ENCODE results near the gene KCNQ1.

Gene KCNQ1

DNA sequence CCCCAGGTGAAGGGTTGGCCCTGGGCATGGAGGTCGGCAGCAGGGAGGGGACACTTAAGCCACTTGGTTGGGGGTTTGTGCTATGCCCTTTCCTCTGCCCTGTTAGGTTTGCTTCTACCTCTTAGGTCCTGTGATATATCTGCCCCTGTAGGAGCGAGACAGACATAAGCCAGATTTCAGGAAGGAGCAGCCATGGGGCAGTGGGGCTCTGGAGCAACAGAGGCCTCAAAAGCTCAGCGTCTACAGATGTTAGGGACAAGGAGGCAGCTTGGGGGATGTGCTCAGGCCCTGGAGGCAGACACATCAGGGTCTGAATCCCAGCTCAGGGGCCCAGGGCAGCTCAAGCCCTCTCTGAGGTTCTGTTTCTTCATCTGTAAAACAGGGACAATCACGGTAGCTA is 282.2 kb downstream of the KCNQ1 start:
- no peak for DNase-seq

DNA sequence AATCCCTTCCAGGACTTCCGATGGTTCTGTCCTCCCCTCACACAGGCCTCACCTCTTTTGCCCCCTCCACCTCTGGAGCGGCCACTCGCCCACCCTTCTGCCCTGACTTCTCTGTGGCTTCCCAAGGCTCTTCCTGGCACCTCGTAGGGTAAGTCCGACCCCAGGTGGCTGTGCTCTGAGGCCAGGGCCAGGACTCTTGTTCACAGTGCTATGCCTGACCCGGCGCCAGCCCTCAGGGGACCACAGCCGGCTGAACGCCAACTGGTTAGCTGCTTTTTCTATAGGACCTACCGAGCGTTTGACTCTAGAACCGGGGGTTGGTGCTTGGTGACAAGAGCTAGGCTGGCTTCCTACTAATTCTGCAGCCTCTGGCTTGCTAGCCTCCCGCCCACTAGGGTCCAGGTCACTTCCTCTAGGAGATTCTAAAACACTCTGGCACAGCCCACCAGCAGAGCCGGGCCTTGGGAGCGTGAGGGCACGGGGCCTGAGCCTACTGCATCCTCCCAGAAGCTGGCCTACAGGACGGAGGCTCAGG is 283.4 kb downstream of the KCNQ1 start:
- DNase-seq: no peak

DNA sequence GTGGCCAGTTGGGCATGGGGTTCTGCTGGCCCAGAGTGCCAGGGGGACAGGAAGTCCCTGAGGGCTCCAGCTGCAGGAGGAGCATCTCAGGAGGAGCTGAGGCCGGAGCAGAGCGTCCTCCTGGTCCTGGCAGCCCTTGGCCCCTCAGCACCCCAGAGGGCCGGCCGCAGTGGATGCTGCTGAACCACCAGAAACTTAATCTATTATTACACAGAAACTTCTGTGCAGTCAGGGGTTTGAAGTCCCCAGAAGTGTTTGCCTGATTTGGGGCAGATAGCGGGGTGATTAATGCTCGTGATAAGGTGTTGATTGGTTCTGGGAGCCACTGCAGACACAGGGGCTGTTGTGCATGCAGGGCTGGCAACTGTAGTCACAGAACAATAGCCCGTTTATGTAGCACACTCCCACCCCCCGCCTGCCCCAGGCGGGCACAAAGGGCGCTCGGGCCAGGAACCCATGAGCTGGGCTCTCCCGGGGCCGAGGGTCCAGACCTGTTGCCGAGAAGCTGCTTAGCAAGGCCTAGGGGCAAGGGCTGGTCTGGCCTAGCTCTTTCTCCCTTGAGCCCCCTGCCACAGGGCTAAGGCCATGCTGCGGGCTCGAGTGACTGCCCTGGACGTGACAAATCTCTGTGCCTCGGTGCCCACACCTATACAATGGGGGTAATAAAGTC is 284.0 kb downstream of the KCNQ1 start:
- no peak for DNase-seq

DNA sequence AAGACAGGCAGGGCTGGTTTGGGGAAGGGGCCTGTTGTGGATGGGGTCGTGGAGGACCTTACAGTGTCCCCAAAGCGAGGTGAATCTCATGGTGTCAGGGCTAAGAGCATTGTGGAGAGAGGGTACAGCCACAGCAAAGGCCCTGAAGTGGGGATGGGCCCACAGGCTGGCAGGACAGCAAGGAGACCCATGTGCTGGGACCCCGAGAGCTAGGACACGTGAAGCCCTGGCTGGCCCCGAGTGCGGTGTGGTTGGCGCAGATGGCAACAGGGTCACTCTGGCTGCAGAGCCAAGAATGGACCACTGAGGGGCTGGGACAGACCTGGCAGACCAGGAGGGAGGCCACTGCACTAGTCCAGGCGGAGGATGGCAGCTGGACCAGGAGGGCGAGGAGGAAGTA is 285.0 kb downstream of the KCNQ1 start:
- no peak for DNase-seq

DNA sequence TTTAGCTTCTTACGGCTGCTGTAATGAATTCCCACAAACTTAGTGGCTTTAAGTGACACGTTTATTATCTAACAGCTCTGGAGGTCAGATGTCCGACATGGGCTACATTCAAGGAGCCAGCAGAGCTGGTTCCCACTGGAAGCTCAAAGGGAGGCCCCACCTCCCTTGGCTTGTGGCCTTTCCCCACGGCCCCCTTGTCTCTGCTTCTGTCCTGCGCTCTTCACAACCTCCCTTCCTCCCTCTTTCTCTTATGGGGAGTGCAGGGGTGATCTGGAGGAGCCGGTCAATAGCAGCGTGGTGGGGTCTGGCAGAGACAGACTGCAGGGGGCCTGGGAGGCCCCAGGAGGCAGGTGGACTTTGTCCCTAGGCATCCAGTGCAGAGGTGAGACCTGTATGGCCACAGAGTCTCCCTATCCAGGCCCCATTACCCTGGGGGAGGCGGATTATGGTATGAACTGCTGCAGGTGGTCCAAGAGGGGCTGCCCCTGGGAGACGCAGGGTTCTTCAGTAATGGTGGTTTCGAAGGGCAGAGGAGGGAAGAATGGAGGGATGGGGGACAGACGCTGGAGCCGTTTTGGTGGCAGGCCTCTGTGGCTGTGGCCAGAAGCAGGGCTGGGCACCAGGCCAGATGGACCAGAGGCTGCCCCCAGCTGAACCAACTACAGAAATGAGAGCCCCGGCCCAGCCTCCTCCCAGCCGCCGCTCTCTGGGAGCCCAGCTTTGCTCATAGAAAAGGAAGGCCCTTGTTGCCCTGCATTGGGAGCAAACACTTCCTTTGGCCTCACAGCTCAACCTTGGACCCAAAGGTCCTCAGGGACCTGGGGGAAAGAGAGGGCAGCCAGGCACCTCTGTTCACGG is 285.7 kb downstream of the KCNQ1 start:
- DNase-seq: no peak

DNA sequence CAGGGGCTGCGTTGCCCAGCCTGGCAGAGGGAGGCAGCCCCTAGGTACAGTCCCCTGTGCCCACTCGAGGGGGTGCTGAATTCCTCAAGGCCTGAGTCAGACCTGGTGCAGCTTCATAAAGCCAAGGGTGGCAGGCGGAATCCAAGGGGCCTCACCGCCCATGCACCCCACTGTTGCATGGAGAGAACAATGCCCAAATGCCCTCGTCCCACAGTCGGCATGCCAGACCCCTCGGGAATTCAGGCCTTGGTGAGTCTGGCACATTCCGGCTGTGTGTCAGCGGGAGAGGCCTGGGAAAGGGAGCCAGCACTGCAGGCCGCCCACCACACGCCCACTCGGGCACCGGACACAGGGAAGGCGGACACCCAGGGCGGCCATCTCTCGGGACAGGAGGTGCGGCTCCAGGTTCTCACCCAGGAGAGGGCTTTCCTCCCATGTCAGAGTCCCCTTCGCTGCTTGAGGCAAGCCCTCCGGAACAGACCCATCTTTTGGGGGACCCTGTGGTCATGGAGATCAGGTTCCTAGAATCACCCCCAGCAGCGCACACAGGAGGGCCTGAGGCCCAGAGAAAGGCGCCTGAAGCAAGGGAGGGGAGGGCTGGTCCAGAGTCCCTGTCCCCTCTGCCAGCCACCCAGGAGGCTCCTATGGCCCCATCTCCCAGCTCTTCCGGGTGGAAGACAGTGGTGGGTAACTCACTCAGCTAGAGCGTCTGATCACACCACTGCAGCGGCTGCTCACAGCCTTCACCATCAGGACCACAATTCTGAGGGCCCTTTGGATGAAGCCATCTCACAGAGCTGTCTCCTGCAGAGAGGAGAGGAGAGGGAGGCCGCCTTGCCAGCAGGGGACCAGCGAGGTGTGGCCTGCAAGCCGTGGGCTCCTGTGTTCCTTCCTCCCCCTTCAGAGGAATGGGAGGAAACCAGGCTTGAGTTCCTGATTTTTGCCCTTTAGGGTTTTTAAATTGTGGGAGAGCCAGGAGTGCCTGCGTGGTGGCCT is 286.6 kb downstream of the KCNQ1 start:
- no peak for DNase-seq

DNA sequence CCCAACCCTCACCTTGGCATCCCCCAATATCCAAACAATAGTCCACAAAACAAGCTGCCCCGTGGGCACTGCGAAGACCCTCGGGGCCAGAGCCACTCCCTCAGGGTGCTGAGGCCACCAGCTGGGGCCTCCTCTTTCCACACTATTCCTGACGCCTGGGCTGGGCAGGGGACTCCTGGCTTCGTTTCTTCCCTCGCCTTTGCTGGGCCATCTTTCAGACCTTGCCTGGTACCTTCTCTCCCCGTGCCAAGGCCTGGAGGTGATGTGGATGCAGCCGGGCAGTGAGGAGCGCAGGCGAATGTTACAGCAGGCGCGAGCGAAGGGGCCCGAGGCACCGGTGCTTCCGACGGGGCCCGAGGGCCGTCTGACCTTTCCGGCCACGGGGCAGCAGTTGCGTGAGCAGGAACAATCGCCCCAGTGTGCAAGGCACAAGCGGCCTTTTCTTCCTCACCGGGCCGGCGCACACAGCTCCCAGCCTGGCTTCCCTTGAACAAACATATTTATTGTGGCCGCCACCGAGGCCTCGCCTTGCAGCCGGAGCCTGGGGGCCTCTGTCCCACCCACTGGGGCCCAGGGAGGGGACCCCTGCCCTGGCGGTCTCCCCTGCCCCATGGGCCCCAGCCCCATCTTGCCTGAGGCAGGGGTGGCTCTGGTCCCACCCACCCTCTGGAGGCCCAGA is 287.6 kb downstream of the KCNQ1 start:
- no peak for DNase-seq

DNA sequence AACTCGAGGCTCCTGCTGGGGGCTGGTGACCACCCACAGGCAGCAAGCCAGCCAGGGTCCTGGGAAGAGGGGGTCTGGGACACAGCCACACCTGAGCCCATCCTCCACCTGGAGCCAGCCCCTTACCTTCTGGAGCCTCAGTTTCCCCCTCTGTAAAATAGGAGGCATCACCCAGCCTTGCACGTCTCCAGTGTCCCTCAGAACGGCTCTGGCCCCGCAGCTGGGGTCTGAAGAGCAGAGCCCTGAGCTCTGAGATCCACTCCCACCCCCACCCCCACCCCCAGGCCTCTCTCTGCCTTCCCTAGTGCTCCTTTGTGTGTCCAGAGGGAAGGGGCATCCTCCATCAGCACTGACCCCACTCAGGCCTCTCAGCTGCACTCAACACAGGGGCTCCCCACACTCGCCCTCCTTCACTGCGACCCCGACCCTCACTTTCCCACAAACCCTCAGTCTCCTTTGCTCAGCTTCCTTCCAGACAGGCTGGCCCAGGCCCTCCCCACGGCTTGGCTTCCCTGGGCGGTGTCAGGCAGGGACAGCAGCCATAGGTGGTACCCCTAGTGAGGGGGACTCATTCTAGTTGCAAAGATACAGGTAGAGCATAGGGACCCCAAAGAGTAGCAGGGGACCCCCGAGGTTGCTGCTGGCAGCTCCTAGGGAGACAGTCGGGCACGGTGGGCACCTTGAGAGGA is 288.3 kb downstream of the KCNQ1 start:
- no peak for DNase-seq

DNA sequence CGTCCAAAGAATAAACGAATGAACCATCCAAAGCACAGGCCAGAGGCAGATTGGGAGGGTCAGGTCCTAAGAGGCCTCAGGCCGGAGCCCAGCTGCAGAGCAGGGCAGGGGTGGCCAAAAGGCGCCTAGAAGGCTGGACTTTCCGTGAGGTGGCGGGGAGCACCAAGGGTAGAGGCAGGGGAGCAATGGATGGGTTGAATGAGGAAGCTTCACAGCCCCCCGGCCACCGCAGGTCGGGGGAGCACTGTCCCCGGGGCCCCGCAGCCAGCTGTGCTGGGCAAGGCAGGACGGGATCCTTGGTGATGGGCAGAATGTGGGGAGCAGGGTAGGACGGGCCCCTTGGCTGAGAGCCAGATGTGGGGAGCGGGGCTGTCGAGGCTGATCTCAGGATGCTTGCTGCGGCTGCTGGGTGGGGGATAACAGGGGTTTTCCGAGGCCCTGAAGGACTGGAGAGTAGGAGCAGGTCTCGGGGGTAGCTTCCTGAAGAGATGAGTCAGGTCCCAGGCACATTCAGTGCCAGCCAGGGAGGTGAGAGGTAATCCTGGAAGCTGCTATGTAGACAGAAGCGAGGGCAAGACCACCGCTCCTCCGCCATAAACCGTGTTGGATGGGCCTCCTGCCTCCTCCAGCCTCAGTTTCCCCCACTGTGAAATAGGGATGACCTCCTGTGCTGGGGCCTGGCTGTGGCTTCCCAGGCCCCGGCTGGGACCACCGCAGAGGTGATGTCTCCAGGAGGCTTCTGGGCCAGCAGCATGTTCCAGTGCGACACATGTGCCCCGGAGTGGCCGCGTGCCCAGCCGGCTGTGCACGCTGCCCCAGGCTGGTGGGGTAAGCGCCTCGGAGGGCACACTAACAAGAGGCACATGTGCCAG is 289.6 kb downstream of the KCNQ1 start:
- no peak for DNase-seq

DNA sequence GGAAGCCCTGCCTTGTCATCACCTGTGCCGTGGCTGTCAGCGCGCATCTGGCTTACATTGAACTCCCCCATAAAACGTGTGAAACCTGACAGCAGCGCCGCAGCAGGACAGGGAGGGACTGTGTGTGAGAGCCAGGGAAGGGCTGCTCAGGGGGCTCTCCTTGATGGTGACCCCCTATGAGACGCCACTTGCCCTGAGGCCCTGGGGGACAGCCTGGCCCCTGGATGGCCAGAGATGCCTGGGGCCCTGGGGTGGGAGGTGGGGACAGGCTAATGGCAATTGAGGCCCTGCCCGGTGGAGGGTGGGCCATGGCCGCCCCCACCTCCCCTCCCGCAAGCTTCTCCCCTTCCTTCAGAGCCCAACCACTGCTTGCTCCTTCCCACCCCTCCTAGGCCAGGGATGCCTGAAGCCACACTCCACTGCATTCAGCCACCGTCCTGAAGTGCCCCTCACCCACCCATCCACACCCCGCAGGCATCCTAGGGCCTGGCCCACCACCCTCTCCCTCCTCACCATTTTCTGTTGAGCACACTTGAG is 290.3 kb downstream of the KCNQ1 start:
- DNase-seq: no peak

DNA sequence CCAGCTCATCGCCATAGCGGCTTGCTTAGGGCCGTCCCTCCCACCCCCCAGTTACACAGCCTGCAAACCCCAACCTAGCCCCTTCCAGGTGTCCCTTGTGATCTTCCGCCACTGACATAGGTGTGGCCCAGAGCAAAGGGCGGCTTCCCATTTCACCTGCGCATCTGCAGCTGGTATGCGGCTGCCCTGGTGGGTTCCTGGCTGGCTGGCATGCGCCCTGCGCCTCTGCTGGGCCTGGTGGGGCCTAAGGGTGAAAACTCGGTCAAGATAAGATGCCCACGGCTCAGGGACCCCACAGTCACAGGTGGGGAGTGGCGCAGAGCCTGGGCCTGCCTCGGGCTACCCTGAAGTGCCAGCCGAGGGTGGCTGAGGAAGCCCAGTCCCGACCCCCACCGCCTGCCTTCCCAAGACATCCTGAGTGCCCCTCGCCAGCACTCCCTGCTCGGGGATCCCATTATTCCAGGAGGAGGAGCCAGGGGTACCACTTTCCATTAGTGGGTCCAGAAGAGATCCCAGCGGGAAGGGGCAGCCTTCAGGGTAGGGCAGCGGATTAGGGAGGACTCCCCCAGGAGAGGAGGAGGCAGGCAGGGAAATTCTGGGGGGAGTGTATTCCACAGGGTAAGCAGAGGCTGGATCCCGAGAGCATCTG is 291.9 kb downstream of the KCNQ1 start:
- DNase-seq: no peak

DNA sequence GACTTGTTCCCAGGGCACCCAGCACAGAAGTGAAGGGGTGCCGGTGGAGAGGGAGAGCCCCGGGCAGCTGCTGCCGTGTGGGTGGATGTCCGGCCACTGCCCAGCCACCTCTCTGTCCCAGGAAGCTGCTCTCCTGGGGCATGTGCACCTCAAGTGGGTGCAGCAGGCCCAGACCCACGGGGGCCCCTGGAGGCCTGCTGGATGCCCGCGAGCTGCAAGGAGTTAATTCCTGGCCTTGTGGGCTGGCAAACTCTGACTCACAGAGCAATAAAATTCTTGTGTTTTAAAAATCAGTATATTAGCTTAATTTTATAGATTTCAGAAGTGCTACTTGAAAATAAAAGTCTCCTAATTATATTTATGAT is 292.4 kb downstream of the KCNQ1 start:
- DNase-seq: no peak

DNA sequence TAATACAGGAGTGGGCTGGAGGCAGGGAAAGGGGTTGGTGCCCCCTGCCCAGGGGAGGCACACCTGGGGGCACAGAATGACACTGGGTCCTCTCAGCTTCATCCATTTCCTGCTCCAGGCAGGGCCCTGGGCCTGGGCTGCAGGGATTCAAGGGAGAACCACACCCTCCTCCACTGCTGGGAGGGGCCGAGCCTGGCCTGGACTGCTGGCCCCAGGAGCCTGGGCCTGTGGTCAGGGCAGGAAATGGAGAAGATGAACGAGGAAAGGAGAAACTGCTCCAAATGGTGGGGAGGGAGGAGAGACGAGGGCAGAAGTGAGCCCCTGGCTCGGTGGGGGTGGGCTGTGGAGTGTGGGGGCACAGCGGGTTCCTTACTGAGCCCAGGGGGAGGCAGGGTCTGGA is 293.1 kb downstream of the KCNQ1 start:
- DNase-seq: no peak

DNA sequence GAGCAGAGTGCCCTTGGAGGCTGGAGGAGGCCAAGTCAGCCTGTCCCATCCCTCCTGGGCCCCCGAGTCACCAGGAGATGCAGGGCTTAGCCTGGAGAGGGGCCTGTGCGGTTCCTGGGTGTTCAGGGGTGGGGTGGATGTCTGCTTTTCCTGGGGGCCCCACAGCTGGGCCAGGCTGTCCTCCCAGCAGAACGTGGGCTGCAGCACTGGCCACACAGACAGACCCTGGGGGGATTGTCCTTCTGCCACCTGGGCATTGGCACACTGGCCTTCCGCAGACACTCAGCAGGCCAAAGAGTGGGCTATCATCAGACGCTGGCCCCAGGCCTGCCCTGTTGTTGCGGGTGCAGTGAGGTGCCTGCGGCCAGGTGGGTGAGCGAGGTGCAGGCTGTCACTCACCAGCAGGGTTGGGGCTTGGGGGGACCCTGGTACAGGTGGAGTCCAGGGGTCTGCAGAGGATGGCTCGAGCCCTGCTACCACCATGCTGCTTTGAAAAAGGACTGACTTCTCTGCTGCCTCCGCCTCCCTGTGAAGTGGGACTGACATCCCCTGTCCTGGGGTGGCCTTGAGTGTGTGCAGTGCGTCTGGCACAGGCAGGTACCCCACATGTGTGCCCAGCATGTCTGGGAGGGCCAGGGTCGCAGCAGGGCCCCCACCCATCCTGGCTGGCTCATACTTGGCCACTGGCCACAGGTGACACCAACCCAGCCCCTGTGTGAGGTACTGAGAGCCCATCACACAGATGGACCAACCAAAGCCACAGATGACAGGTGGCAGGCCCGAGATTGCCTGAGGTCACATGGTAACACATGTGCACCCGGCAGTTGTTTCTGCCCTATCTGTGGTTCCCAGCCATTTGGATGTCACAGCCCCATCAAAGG is 294.0 kb downstream of the KCNQ1 start:
- no peak for DNase-seq

DNA sequence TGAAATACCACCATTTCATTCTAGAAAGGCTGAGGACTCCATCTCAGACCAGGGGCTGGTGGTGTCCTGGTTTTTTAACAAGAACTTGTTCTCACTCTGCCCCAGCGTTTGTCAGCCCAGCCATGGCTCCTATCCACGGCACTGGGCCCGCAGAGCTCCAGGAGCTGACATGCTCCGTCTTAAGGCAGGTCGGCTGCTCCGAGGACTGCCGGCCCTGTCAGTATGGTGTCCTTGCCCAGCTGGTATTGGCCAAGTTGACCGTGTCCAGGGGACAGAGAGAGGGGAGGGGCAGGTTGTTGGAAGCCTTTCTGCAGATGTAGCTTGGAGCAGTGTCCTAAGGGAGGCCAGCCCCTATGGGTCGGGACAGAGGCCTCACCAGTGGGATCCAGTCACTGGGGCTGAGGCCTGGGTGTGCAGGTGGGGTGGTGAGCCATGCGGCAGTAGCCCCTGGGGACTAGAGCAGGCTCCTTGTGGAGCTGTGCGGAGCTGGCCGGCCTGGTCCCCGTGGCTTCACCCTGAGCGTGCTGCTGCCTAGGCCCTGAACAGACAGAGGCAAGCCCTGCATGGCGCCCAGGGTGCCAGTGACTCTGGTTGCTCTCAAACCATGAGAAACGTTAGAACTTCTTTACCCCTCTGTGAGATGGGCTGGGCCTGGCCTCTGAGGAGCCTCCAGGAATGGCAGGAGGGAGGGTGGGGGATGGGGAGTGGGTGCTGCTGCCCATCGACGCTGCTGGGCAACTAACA is 294.9 kb downstream of the KCNQ1 start:
- DNase-seq: no peak

DNA sequence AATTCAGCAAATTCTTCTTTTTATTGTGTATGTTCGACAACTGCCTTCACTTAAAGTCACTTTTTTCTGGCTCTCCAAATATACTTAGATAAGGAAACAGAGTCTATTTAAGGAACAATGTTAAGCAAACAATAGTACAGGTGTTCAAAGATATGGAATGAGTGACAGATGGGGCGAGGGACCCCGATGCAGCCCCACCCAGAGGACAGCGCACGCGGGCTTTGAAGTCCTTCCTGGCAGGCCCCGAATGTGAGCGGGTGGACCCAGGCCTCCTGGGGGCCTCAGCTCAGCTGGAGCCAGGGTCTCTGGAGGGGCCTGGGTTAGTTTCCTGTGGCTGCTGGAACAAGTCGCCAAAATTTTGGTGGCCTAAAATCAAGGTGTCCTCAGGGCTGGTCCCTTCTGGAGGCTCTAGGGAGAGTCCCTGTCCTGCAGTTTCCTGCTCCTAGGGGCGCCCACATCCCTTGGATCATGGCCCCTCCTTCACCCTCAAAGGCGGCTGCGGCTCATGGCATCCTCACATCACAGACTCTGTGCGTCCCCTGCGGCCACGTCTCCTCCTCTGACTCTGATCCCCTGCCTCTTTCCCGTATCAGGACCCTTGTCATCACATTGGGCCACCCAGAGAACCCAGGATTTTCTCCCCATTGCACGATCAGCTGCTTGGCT is 295.6 kb downstream of the KCNQ1 start:
- DNase-seq: no peak

DNA sequence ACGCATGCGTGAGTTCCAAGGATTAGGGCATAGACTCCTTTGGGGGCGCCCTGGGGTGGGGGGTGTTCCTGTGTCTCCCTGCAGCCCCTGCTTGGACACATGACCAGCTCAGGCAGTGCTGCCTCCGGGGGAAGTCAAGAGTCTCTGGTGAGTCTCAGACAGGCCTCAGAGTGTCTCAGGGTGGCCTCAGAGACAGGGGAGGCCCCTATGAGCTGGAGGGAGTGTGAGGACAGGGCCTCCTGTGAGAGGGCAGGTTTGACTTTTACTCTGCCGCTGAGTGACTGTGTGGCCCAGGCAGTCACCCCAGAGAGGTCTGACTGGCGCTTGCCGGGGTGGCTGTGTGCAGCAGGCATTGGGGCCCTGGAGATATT is 296.2 kb downstream of the KCNQ1 start:
- no peak for DNase-seq

Data from fibroblast of skin of abdomen (primary cell).